Prostate gland (tissue), 2 donors: Measurements from ENCODE around the gene PPFIA2.

ENCODE experiments used
- CTCF ChIP-seq, 4 experiments: fragments of 200-600 bp in 2 of 4; fragments of 450-650 bp in 2 of 4; sonication (generic) in 2 of 4; IDR thresholded peaks; 1 replicate in 3 of 4; 2 replicates in 1 of 4; pipeline ENCODE4 v1.5.1; 2016 to 2019; ENCODE audit warnings: antibody characterized with exemption in 4 of 4, mild to moderate bottlenecking in 2 of 4, moderate library complexity in 2 of 4
- POLR2A ChIP-seq: fragments of 450-650 bp; IDR thresholded peaks from one replicate; pipeline ENCODE4 v1.6.1; 2016; ENCODE audit warnings: antibody characterized with exemption, mild to moderate bottlenecking

DNA sequence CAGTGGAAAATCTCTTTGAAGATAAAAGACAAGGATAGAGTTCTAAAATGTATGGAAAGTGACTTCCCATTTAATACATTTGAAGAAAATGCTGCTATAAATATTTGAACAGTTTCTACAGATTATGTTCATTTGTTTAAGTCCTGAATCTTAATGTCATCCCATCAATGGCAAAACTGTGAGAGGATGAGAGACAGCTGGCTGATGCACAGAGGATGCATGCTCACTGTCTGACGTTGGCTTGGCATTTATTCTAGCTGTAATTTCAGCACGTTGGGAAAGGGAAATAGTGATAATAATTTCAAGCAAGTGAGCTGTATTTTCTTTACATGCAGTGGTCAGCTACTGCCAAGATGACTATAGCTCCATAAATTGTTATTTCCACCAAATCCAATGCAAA, 40.5 kb downstream of the PPFIA2 start:
- no peak for TF ChIP-seq CTCF (IDR thresholded peaks at IDR 0.05)
- no peak for TF ChIP-seq POLR2A
